Measurements from ENCODE around the gene GUK1.
"Not testable (repeated sequence)": the region's sequence is repeated elsewhere in the genome, so short reads cannot be mapped to it uniquely, and the experiment has no call there.

GUK1 gene

DNA sequence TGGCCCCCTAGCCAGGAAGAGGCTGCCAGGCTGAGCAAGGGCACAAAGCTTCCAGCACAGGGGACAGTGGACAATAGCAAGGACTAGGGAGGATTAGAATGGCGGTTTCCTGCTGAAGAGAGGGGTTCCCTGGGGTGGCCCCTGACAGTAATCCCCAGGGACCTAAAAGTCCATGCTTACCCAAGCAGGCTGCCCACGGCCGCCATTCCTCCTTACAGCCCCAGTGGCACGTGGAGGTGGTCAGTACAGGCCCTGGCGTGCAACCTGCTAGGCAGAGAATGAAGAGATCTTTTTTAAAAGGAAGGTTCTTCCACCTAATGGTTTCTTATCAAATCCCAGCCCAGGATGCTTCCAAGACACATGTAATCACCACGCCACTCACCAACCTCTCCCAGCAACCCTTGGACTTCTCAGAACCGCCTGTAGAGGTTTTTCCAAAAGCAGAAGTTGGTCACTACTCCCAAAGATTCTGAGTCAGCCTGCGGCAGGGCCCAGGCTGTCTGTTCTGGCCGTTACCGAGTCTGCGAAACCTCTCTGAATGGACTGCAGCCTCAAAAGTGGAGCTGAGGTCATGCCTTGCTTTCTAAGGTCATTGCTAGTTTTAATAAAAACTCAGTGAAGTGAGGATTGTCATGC is 31.9 kb upstream of the GUK1 start:
- H3K27ac ChIP-seq: no peak overlapping the region
- TF ChIP-seq FOXP2 (optimal IDR thresholded peaks at IDR 0.05; ENCODE audit: control extremely low read depth, extremely low read length, insufficient read depth) (no peak), EZH2 (IDR thresholded peaks at IDR 0.05) (no peak), POLR2AphosphoS5 (IDR thresholded peaks at IDR 0.05; ENCODE audit: borderline replicate concordance, low read depth, low read length) (no peak)
- DNase-seq (ENCODE audit: low read depth, low spot score): no peak

DNA sequence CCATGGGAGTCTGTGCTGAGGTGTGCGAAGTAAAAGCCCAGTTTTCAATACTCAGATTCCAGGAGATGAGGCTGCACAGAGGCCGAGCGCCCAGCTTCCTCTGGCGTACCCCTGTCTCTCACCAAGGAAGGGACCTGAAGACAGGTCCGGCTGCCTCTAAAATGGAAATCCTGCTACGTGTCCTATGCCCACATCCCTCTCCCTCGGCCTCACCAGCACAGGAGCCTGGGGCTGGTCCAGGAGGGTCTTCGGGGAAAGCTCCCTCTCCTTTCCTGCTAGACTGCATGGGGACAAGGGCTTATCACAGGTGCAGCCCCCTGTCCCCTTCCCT is 31.4 kb upstream of the GUK1 start:
- peaks cover 11% of the 10 kb centered on the region; the same call in 1 of the 2 replicates for H3K36me3 ChIP-seq (ENCODE audit: insufficient read depth, low read length)
- no peak for TF ChIP-seq EZH2 (IDR thresholded peaks at IDR 0.05)
- TF ChIP-seq POLR2AphosphoS5 (IDR thresholded peaks at IDR 0.05; ENCODE audit: borderline replicate concordance, low read depth, low read length): no peak
- no peak for TF ChIP-seq FOXP2 (optimal IDR thresholded peaks at IDR 0.05; ENCODE audit: control extremely low read depth, extremely low read length, insufficient read depth)
- H3K4me3 ChIP-seq: peak overlapping the region; percentile 96
- no peaks in the 10 kb centered on the region for H3K9me3 ChIP-seq (ENCODE audit: low read depth, low read length)
- DNase-seq (ENCODE audit: low read depth, low spot score): no peak
- peak overlapping the region; percentile 95 for H3K9ac ChIP-seq (ENCODE audit: insufficient read length)
- H3K27ac ChIP-seq: no peak overlapping the region

More for the DNA sequence above, 31.9 kb upstream of the GUK1 start:
- Histone ChIP-seq H3K36me3 (ENCODE audit: insufficient read depth, low read length) (peaks cover 11% of the 10 kb centered on the region; the same call in 1 of the 2 replicates), H3K9me3 (ENCODE audit: low read depth, low read length) (no peaks in the 10 kb centered on the region), H3K4me3 (peak overlapping the region; percentile 96), H3K9ac (ENCODE audit: insufficient read length) (peak overlapping the region; percentile 95)

DNA sequence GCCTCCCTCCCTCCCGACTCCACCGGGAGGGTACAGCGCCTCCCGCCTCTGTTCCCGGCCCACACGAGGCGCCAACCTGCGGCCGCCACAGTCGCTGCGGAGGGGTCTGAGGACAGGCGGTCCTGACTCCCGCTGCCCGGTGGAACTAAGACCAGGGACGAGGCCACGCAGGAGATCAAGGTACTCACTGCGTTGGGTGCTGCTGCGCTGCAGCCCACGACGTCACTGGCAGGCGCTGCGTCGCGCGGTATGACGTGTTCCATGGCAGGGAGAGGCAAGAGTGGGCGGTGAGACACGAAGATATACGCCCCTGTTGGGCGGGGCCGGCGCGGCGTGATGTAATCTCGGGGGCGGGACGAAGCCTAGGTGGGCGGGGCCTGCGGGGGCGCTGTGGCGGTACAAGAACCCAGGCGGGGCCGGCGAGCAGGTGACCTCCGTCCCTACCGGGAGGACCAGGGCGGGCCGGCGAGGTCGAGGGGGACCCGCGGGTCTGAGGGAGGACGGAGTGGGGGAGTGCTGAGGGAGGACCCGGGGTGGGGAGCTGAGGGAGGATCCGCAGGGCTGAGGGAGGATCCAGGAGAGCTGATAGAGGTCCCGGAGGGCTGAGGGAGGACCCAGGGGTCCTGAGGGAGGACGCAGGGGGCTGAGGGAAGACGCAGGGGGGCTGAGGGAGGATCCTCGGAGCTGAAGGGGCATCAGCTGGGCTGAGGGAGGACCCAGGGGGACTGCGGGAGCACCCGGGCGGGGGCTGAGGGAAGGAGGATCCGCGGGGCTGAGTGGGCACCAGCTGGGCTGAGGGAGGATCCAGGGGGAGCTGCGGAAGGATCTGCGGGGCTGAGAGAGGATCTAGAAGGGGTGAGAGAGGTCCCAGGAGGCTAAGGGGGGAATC is 30.8 kb upstream of the GUK1 start, which contains the start of gene MRPL55:
Gene MRPL55, minus strand, starts transcription at position 227 of the 889 bp plus-strand sequence. CDS start 1,039 bp downstream, outside the sequence.
- peak; percentile 73 for DNase-seq (ENCODE audit: low read depth, low spot score)
- Histone ChIP-seq H3K36me3 (ENCODE audit: insufficient read depth, low read length) (peaks cover 11% of the 10 kb centered on the region; the same call in 1 of the 2 replicates), H3K27ac (no peak within 1 kb of the TSS), H3K9ac (ENCODE audit: insufficient read length) (peak within 1 kb of the TSS; percentile 95), H3K4me3 (peak within 1 kb of the TSS; percentile 96), H3K9me3 (ENCODE audit: low read depth, low read length) (no peaks in the 10 kb centered on the region)
- TF ChIP-seq FOXP2 (optimal IDR thresholded peaks at IDR 0.05; ENCODE audit: control extremely low read depth, extremely low read length, insufficient read depth) (no peak), EZH2 (IDR thresholded peaks at IDR 0.05) (no peak), POLR2AphosphoS5 (IDR thresholded peaks at IDR 0.05; ENCODE audit: borderline replicate concordance, low read depth, low read length) (peak; percentile 95)

DNA sequence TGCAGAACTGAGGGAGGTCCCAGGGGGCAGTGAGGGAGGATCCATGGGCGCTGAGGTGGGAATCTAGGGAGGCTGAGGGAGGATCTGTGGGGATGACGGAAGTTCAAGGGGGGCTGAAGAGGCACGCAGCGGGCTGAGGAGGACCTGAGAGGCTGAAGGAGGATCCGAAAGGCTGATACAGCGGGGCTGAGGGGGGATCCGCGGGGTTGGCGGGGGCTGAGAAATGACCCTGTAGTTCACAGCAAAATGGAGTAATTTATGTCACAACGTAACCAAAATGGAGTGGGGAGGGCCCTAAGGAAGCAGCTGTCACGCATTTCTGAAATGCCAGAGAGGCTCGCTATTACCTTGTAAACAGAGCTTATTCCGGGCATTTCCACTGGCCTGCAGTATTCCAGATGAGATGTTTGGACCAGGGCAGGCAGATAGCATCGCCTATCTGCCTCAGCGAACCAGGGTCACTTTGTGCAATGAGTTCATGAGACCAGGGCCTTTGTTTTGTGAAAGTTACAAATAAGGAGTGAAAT is 30.1 kb upstream of the GUK1 start:
- Histone ChIP-seq H3K9ac (ENCODE audit: insufficient read length) (peak overlapping the region; percentile 83), H3K9me3 (ENCODE audit: low read depth, low read length) (no peaks in the 10 kb centered on the region), H3K4me3 (peak overlapping the region; percentile 96), H3K36me3 (ENCODE audit: insufficient read depth, low read length) (peaks cover 11% of the 10 kb centered on the region; the same call in 1 of the 2 replicates), H3K27ac (no peak overlapping the region)
- no peak for TF ChIP-seq EZH2 (IDR thresholded peaks at IDR 0.05)
- TF ChIP-seq POLR2AphosphoS5 (IDR thresholded peaks at IDR 0.05; ENCODE audit: borderline replicate concordance, low read depth, low read length): no peak
- no peak for TF ChIP-seq FOXP2 (optimal IDR thresholded peaks at IDR 0.05; ENCODE audit: control extremely low read depth, extremely low read length, insufficient read depth)
- no peak for DNase-seq (ENCODE audit: low read depth, low spot score)

DNA sequence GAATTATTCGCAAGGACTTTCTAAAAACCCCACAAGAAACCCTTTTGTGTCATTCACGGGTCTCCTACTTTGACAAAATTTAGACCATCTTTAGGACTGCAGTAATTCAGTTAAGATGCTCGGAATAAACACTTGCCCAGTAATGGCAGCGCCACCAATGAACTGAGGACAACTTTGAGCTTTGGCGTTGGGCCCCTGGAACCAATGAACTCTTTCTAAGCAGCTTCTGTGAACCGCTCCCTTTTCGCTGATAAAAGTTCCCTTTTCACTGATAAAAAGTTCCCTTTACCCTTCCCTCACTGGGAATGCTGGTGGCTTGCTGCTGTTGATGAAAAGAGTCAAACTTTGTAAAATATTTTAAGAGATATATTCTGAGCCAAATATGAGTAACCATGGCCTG is 29.5 kb upstream of the GUK1 start:
- peaks cover 11% of the 10 kb centered on the region; the same call in 1 of the 2 replicates for H3K36me3 ChIP-seq (ENCODE audit: insufficient read depth, low read length)
- H3K9ac ChIP-seq (ENCODE audit: insufficient read length): no peak overlapping the region
- TF ChIP-seq POLR2AphosphoS5 (IDR thresholded peaks at IDR 0.05; ENCODE audit: borderline replicate concordance, low read depth, low read length) (no peak), FOXP2 (optimal IDR thresholded peaks at IDR 0.05; ENCODE audit: control extremely low read depth, extremely low read length, insufficient read depth) (no peak), EZH2 (IDR thresholded peaks at IDR 0.05) (no peak)
- no peak for DNase-seq (ENCODE audit: low read depth, low spot score)
- H3K4me3 ChIP-seq: no peak overlapping the region; the same call in 1 of the 2 replicates
- H3K27ac ChIP-seq: no peak overlapping the region
- H3K9me3 ChIP-seq (ENCODE audit: low read depth, low read length): no peaks in the 10 kb centered on the region

DNA sequence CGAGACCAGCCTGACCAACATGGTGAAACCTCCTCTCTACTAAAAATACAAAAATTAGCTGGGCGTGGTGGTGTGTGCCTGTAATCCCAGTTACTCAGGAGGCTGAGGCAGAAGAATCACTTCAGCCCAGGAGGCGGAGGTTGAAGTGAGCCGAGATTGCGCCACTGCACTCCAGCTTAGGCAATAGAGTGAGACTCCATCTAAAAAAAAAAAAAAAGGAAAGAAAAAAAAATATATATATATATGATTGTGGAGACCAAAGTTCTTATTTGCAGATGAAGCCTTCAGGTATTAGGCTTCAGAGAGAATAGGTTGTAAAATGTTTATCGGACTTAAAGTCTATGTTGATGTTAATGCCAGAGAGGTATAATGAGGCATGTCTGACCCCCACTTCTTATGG is 28.8 kb upstream of the GUK1 start:
- not testable (repeated sequence) for H3K27ac ChIP-seq; H3K4me3 ChIP-seq; H3K9me3 ChIP-seq (ENCODE audit: low read depth, low read length); H3K9ac ChIP-seq (ENCODE audit: insufficient read length); H3K36me3 ChIP-seq (ENCODE audit: insufficient read depth, low read length); DNase-seq (ENCODE audit: low read depth, low spot score)

DNA sequence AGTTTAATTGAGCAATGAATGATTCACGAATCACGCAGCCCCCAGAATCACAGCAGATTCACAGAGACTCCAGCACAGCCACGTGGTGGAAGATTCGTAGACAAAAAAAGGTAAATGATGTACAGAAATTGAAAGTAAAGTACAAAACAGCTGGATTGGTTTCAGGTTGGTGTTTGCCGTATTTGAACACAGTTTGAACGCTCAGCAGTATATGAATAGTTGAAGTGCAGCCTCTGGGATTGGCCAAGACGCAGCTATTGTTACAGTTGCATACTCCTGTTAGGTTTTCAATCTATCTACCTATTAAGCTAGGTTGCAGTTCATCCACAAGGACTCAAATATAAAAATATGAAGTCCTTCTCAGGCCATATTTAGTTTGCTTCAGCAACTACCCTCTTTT is 27.9 kb upstream of the GUK1 start:
- no peaks in the 10 kb centered on the region for H3K9me3 ChIP-seq (ENCODE audit: low read depth, low read length)
- H3K27ac ChIP-seq: no peak overlapping the region
- no peak overlapping the region for H3K4me3 ChIP-seq
- TF ChIP-seq FOXP2 (optimal IDR thresholded peaks at IDR 0.05; ENCODE audit: control extremely low read depth, extremely low read length, insufficient read depth) (no peak), POLR2AphosphoS5 (IDR thresholded peaks at IDR 0.05; ENCODE audit: borderline replicate concordance, low read depth, low read length) (no peak), EZH2 (IDR thresholded peaks at IDR 0.05) (no peak)
- DNase-seq (ENCODE audit: low read depth, low spot score): no peak
- H3K36me3 ChIP-seq (ENCODE audit: insufficient read depth, low read length): no peaks in the 10 kb centered on the region; the same call in 1 of the 2 replicates
- H3K9ac ChIP-seq (ENCODE audit: insufficient read length): no peak overlapping the region

DNA sequence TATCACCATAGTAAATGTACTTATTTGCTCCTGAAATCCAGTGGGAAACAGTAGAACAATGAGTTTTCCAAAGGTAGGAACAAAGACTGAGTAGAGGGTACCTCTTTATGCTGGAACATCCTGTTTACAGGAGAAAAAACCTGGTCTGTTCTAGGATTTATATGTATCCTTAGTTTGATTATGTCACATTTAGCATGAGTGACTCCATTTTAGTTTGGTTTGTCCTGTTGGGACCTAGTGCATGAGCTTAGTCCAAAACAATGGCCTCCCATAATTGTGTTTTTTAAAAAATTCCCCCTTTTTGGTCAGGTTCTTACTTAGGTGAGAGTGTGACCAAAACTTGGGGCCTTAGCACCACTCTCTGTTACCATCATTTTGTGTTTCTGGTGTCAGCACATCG is 27.5 kb upstream of the GUK1 start:
- no peak overlapping the region for H3K27ac ChIP-seq
- no peaks in the 10 kb centered on the region; the same call in 1 of the 2 replicates for H3K9me3 ChIP-seq (ENCODE audit: low read depth, low read length)
- no peak for DNase-seq (ENCODE audit: low read depth, low spot score)
- no peak overlapping the region for H3K4me3 ChIP-seq
- TF ChIP-seq EZH2 (IDR thresholded peaks at IDR 0.05) (no peak), FOXP2 (optimal IDR thresholded peaks at IDR 0.05; ENCODE audit: control extremely low read depth, extremely low read length, insufficient read depth) (no peak), POLR2AphosphoS5 (IDR thresholded peaks at IDR 0.05; ENCODE audit: borderline replicate concordance, low read depth, low read length) (no peak)
- no peaks in the 10 kb centered on the region; the same call in 1 of the 2 replicates for H3K36me3 ChIP-seq (ENCODE audit: insufficient read depth, low read length)
- no peak overlapping the region for H3K9ac ChIP-seq (ENCODE audit: insufficient read length)

Data from SK-N-MC (cell line).